Liver (tissue), 9 donors: Measurements from ENCODE around the gene ROPN1B. TPM values are rescaled to one million over a fixed set of nuclear protein-coding genes. Genes with fewer than 3 reads are reported as not detected.

ENCODE experiments used
- DNase-seq: peaks from one replicate; pipeline ENCODE4 v3.0.0-alpha.2; 2017; ENCODE audit warnings: low spot score
- H3K27ac ChIP-seq, 2 donors: one replicate each; pipeline ENCODE4 v1.7.0; 2013; ENCODE audit warnings: inconsistent platforms in 2 of 2, low read length in 2 of 2, control low read depth in 1 of 2, low read depth in 1 of 2, mild to moderate bottlenecking in 1 of 2
- H3K27me3 ChIP-seq, 4 donors: one replicate each; pipeline versions ENCODE4 v1.6.1 to v1.7.0; 2013; ENCODE audit warnings: low read length in 3 of 4, inconsistent platforms in 1 of 4, mild to moderate bottlenecking in 1 of 4, moderate library complexity in 1 of 4; ENCODE audit not compliant: control insufficient read depth in 4 of 4, insufficient read depth in 4 of 4
- H3K36me3 ChIP-seq, 4 donors: one replicate each; pipeline versions ENCODE4 v1.6.1 to v1.7.0; 2013; ENCODE audit warnings: low read length in 3 of 4, mild to moderate bottlenecking in 3 of 4, low read depth in 1 of 4, moderate library complexity in 1 of 4; ENCODE audit not compliant: control insufficient read depth in 4 of 4, insufficient read depth in 3 of 4
- H3K4me1 ChIP-seq, 4 donors: one replicate each; pipeline versions ENCODE4 v1.6.1 to v1.7.0; 2013; ENCODE audit warnings: low read length in 3 of 4, mild to moderate bottlenecking in 3 of 4, moderate library complexity in 1 of 4; ENCODE audit not compliant: control insufficient read depth in 4 of 4, insufficient read depth in 4 of 4
- H3K4me3 ChIP-seq, 3 donors: one replicate each; pipeline versions ENCODE4 v1.6.1 to v1.7.0; 2013; ENCODE audit warnings: low read length in 3 of 3, control low read depth in 1 of 3, low read depth in 1 of 3, mild to moderate bottlenecking in 1 of 3
- H3K9ac ChIP-seq, 2 donors: one replicate each; pipeline ENCODE4 v1.7.0; 2013; ENCODE audit warnings: low read length in 2 of 2, mild to moderate bottlenecking in 2 of 2, moderate library complexity in 2 of 2, control low read depth in 1 of 2, low read depth in 1 of 2
- H3K9me3 ChIP-seq, 4 donors: one replicate each; pipeline versions ENCODE4 v1.6.1 to v1.7.0; 2013; ENCODE audit warnings: low read length in 3 of 4; ENCODE audit not compliant: control insufficient read depth in 4 of 4
- ATF3 ChIP-seq: IDR thresholded peaks from 2 replicates; pipeline ENCODE4 v1.6.1; 2016; ENCODE audit warnings: antibody characterized with exemption
- CTCF ChIP-seq: fragments of 150-350 bp; IDR thresholded peaks from 2 replicates; pipeline ENCODE4 v1.5.1; 2017; ENCODE audit warnings: improper control_type of control experiment, low read depth, low read length; ENCODE audit not compliant: missing input control
- EGR1 ChIP-seq, 2 donors: IDR thresholded peaks; 2 replicates each; pipeline ENCODE4 v1.6.1; 2016 to 2018; ENCODE audit warnings: antibody characterized with exemption in 2 of 2, low read depth in 2 of 2
- FOXA2 ChIP-seq: IDR thresholded peaks from 2 replicates; pipeline ENCODE4 v1.6.1; 2016; ENCODE audit warnings: antibody characterized with exemption
- GABPA ChIP-seq, 2 donors: IDR thresholded peaks in 1 of 2; conservative IDR thresholded peaks in 1 of 2; 2 replicates each; pipeline ENCODE4 v1.6.1; 2016; ENCODE audit warnings: antibody characterized with exemption in 2 of 2, mild to moderate bottlenecking in 1 of 2, moderate library complexity in 1 of 2
- HNF4G ChIP-seq: IDR thresholded peaks from 2 replicates; pipeline ENCODE4 v1.6.1; 2016; ENCODE audit warnings: antibody characterized with exemption
- JUND ChIP-seq, 2 donors: IDR thresholded peaks; 2 replicates each; pipeline ENCODE4 v1.6.1; 2016; ENCODE audit warnings: antibody characterized with exemption in 2 of 2
- MAX ChIP-seq: IDR thresholded peaks from 2 replicates; pipeline ENCODE4 v1.6.1; 2016; ENCODE audit warnings: antibody characterized with exemption
- NR2F2 ChIP-seq: IDR thresholded peaks from 2 replicates; pipeline ENCODE4 v1.6.1; 2016; ENCODE audit warnings: antibody characterized with exemption
- RAD21 ChIP-seq, 2 donors: IDR thresholded peaks; 2 replicates each; pipeline ENCODE4 v1.6.1; 2016; ENCODE audit warnings: antibody characterized with exemption in 2 of 2, mild to moderate bottlenecking in 2 of 2
- REST ChIP-seq: IDR thresholded peaks from 2 replicates; pipeline ENCODE4 v1.6.1; 2016; ENCODE audit warnings: antibody characterized with exemption, mild to moderate bottlenecking
- RXRA ChIP-seq, 2 donors: IDR thresholded peaks; 2 replicates each; pipeline ENCODE4 v1.6.1; 2017 to 2018; ENCODE audit warnings: antibody characterized with exemption in 2 of 2, mild to moderate bottlenecking in 1 of 2
- SP1 ChIP-seq: IDR thresholded peaks from 2 replicates; pipeline ENCODE4 v1.6.1; 2018; ENCODE audit warnings: antibody characterized with exemption, mild to moderate bottlenecking
- TAF1 ChIP-seq: conservative IDR thresholded peaks from 2 replicates; pipeline ENCODE4 v1.6.1; 2016; ENCODE audit warnings: antibody characterized with exemption, mild to moderate bottlenecking
- YY1 ChIP-seq: IDR thresholded peaks from 2 replicates; pipeline ENCODE4 v1.6.1; 2016; ENCODE audit warnings: antibody characterized with exemption, mild to moderate bottlenecking
- ZBTB33 ChIP-seq: IDR thresholded peaks from 2 replicates; pipeline ENCODE4 v1.6.1; 2016; ENCODE audit warnings: antibody characterized with exemption
- WGBS: extraction: QIAGEN DNeasy Blood & Tissue Kit; methylation state at CpG from one replicate; pipeline ENCODE4 v1.1.7; 2013; 5-methylcytosine and 5-hydroxymethylcytosine counted together
- polyA plus RNA-seq, 2 donors: library from polyadenylated mRNA; stranded (reverse) in 1 of 2; unstranded in 1 of 2; fragments of 200-250 nt in 1 of 2; fragments of >200 nt in 1 of 2; fragmentation: Nextera tagmentation in 1 of 2; extraction: Ambion mirVana in 1 of 2; gene quantifications; one replicate each; pipeline versions ENCODE4 v1.2.1 to v1.2.3, GENCODE V29; 2013 to 2015
- total RNA-seq, 2 donors: library from RNA; depleted of rRNA; stranded (reverse); fragments of >200 nt; gene quantifications; one replicate each; pipeline ENCODE4 v1.2.3, GENCODE V29; 2014
- donor health status: healthy.
- donor health status: healthy.
- donor health status: healthy.
- donor health status: healthy.
- donor health status: healthy.

Gene ROPN1B
- total and polyA plus RNA-seq, 4 donors = 0.69 to 0.84 (median 0.72) TPM; not detected in 1

- no peaks in the 10 kb centered on the region for H3K36me3 ChIP-seq
- no peak overlapping the region for H3K9ac ChIP-seq
- H3K9me3 ChIP-seq = no peaks in the 10 kb centered on the region
- 96% methylated on average over 39 of the region's 39 CpGs for WGBS
- H3K27me3 ChIP-seq = no peaks in the 10 kb centered on the region
- no peak overlapping the region for H3K4me3 ChIP-seq
- no peak for DNase-seq
- no peak overlapping the region for H3K27ac ChIP-seq
- peaks cover 0 to 4% (median 0%) of the 10 kb centered on the region in 4 donors for H3K4me1 ChIP-seq
- TF ChIP-seq GABPA (IDR thresholded peaks at IDR 0.05 in 1 of 2, conservative IDR thresholded peaks at IDR 0.05 in 1 of 2) (no peak), EGR1 (IDR thresholded peaks at IDR 0.05; ENCODE audit: low read depth in 2 of 2) (no peak), RAD21 (IDR thresholded peaks at IDR 0.05) (no peak), RXRA (IDR thresholded peaks at IDR 0.05) (no peak)
These were observed 9.5 kb upstream of the ROPN1B start for GRCh38 chr3:125959317-125960065.

GRCh38 chr3:125960066-125960424 is 8.9 kb upstream of the ROPN1B start:
- 95% methylated on average over 14 of the region's 14 CpGs for WGBS
- no peak for DNase-seq

More at GRCh38 chr3:125960066-125960424, 8.9 kb upstream of the ROPN1B start:
- Histone ChIP-seq H3K27ac (no peak overlapping the region), H3K4me1 (peaks cover 0 to 4% (median 0%) of the 10 kb centered on the region in 4 donors), H3K4me3 (no peak overlapping the region), H3K36me3 (no peaks in the 10 kb centered on the region), H3K27me3 (no peaks in the 10 kb centered on the region), H3K9ac (no peak overlapping the region), H3K9me3 (no peaks in the 10 kb centered on the region)
- TF ChIP-seq TAF1 = no peak
- TF ChIP-seq NR2F2 = no peak
- TF ChIP-seq GABPA (IDR thresholded peaks at IDR 0.05 in 1 of 2, conservative IDR thresholded peaks at IDR 0.05 in 1 of 2) = no peak
- TF ChIP-seq FOXA2 = no peak
- no peak for TF ChIP-seq RXRA (IDR thresholded peaks at IDR 0.05)
- TF ChIP-seq MAX = no peak
- no peak for TF ChIP-seq REST
- no peak for TF ChIP-seq SP1
- no peak for TF ChIP-seq RAD21 (IDR thresholded peaks at IDR 0.05)
- no peak for TF ChIP-seq YY1
- TF ChIP-seq ATF3 = no peak
- TF ChIP-seq ZBTB33 = no peak
- TF ChIP-seq HNF4G = no peak
- TF ChIP-seq JUND (IDR thresholded peaks at IDR 0.05) = no peak
- no peak for TF ChIP-seq CTCF
